NOMO-1 (cell line): ENCODE measurements around the gene ASAP3.

Experiments used
- DNase-seq, 2 experiments: peaks; one replicate each; lab custom pipeline; 2025; ENCODE audit not compliant: unreplicated experiment in 2 of 2; lab: John Stamatoyannopoulos, UW

Gene ASAP3

DNA sequence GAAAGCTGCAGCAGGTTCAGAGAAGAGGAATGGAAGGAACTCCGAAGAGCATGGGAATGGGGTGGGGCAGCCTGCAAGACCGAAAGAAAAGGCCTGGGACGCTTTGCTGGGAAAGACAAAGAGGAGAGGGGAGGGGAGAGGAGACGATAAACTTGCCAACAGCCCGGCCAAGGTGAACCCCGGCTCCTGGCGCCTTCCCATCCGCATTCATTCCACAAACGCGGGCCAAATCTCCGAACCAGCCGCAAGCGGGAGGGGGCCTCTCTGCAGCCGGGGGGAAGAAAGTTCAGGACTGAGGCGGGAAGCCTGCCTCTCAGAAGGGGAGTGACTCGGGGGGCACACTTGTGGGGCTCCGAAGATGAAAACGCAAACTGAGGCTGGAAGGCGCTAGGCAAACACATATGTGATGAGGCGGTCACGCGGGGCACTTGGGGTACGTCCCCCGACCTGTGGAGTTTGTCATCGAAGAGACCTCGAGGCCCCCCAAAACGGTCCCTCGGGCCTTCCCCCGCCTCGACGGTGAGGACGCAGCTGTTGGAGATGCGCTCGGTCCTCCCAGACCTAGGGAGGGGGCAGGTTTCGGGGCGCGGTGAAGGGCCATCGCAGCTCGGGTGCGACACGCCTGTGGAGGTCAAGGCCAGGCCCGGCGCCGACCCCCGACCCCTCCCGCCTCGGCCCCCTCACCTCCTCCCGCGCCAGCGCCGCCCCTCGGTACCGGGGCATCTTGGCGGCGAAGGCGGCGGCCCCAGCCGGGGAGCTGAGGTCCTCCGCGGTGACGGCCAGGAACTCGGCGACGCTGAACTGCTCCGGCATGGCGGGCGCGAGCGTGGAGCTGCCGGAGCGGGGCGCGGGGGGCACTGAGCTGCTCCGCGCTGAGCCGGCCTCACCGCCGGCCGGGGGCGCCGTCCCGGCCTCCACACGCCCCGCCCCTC, at the start of gene ASAP3:
Gene ASAP3, minus strand, starts transcription at position 859 of the 932 bp plus-strand sequence. Its CDS starts 46 bp downstream, at position 813.
- DNase-seq: peak in 1 of 2 experiments; percentile 44

DNA sequence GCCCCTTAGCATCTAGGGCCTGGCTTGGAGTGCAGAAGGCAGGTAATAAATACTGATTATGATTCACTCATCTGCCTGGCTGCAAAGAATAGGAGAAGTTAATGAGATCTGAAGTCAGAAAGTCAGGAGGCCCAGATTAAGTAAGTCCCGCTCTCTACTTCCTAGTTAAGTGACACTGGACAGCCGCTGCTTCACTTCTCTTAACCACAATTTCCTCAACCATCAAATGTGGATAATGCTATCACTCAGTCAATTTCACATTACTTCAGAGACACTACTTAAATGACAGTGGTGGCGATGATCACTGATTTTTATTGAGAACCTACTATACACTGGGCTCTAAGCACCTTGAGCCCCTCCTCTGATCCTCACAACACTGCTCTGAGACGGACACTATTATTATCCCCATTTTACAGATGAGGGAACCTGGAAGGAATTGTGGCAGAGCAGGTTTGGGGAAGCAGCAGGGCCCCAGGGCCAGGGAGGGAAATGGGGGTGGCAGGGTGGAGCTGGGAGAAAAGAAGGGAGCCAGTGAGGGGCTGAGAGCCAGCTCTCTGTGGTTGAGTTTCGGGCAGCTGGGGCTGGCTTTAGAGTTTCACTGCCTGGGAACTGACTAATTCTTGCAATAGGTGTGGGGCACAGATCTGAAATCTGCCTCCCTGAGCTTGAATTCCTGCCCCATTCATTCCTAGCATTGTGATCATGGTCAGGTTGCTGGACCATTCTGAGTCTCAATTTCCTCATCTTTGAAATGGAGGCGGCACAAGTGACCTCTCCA, 49.5 kb upstream of the ASAP3 start:
- DNase-seq: peak; percentile 81 to 99

DNA sequence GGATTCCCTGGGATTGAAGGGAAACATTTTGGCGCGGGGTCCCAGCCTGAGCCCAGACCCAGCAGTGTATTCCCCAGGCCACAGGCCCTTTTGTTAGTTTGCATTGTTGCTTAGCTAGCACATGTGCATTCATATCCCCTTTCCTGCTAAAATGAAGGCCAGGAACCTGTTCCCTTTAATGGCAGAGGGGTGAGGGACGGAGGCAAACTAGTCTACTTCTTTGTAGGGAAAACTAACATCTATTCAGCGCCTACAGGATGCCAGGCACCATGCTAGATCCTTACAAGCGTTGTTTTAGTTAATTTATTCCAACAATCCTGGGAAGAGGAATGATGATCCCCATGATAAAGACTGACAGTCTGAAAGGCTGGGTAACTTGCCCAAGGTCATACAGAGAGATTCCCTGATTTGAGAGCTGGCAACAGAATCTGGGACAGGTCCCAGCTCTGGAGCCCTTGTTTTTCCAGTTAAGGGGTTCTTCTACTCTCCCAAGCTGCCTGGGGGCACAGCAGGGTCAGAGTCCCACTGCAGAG, 47.6 kb upstream of the ASAP3 start:
- no peak for DNase-seq

DNA sequence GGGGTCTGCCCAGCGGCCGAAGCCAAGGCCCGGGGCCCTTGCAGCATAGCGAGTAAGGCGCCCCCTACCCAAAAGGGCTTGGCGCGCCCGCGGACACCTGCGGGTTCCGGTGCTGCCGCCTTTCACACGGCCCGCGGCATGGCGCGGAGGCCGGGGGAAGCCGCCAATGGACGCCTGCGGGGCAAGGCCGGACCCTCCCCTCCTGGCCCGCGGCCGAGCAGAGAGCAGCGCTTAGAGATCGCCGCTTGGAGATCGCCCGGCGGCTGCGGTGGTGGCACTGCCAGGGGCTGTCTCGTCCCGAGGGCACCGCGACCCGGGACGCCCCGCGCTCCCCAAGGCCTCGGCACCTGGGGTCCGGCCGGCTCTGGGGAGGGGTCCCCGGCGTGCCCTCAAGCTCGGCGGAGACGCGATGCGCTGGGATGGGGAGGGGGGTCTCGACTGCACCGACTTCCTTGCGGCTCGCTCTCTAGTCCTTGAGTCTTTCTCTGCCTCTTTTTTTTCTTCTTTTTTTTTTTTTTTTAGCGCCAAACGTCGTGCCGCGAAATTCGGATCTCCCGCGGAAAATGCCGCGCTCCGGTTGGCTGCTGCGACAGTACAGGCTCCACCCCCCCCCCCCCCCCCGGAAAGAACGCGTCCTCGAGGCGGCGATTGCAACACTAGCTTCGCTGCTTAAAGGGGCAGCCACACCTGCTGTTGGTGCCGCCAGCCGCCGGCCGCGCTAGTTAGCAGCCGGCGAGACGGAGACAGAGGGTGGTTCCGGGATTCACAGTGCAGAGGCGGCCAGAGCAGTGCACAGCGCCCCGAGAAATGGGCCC, 47.0 kb upstream of the ASAP3 start, which contains the start of gene E2F2:
Gene E2F2, minus strand, starts transcription at position 487 of the 815 bp plus-strand sequence. Its CDS starts 440 bp downstream, at position 47.
- DNase-seq: peak; percentile 85 to 87

DNA sequence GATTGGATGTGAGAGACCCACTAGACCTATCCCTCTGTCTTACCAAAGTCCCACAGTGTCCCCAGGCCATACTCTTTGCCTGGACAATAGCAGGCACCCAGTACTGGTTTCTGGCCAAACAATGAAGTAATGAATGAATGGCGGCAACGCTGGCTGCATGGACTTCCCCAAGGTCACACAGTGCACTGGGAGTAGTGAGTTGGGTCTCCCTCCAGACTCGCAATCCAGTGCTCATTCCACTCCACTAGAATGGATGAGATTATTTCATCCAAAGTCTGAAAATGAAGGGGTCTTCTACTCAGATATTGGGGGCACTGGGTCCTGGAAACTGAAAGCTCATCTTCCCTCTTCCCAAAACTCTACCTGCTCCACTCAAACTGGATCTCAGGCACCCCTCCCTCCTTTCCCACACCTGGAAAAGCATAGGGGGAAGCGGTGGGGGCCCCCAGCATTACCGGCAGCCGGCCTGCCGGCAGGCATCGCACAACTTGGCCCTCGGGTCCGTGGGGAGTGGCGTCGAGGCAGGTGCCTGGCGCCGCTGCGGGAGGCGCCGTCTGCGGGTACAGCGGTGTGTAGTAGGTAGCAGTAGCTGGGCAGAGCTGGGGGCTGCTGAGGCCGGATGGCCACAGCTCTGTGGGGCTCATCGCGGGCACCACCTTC, 46.2 kb upstream of the ASAP3 start:
- no peak for DNase-seq

DNA sequence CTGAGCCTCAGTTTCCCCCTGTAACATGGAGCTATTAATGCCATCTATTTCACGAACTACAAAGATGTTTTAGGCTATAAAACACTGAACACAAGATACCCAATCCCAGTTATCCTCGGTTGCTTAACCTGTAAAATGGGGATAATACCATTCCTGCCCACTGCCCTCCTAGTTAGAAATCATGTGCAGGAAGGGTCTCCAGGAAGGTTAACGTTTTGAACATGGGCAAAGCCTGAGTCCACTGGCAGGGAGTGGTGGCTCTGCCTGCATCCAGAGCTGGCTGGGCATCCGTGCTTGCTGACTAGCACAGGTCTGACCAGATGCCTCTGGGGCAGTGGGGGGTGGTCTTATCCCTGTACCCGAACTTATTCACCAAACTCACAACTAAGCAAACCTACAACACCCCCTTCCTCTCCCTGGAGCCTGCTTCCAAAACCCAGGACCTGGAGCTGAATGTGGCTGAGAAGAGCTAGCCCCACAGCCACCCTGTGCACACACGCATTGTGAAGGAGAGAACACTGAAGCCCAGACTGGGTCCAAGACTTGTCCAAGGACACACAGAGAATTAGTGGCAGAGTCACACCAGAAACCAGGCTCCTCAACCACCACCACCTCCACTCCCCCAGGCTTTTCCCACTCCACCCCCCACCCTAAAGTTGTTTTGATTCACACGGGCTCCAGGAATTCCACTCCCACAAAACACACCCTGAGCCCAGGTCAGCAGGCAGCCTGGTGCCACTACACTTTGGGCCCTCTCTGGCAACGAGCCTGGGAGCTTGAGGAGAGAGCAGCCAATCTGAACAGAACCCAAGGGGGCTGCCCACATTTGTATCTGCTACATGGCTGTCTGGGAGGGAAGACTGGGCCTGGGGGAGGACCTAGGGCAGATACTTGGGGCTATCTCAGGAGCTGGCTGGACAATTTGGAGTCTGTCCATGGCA, 45.4 kb upstream of the ASAP3 start:
- DNase-seq: no peak

DNA sequence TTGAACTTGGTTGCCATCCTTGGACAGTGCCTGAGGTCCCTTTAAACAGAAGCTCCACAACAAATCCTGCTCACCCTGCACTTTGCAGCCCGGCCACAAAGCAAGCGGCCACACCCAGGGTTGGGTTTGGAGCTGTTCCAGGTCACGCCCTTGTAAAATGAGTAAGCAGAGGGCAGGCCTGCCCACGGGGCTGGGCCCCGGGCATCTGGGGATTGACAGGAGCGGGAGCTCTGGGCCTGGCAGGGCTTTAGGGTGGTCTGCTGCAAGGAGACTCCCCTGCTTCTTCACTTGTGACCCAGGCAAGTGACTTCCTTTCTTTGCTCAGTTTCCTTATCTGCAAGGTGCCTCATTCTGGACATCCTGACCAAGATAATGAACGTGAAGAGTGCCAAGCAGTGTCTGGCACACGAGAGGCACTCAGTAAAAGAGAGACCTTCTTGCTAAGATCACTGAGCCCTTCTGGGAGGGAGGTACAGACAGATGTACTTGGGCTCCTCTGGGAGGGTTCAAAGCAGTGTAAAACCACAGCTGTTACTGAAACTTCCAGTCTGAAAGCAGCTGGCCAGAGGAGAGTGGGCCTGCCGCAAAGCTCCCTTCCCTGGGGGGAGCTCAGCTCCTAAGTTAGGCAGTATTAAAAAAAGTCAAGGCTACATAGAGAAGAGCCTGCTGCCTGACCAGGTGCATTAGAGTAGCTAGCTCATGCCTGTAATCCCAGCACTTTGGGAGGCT, 44.4 kb upstream of the ASAP3 start:
- peak; percentile 89 to 91 for DNase-seq

DNA sequence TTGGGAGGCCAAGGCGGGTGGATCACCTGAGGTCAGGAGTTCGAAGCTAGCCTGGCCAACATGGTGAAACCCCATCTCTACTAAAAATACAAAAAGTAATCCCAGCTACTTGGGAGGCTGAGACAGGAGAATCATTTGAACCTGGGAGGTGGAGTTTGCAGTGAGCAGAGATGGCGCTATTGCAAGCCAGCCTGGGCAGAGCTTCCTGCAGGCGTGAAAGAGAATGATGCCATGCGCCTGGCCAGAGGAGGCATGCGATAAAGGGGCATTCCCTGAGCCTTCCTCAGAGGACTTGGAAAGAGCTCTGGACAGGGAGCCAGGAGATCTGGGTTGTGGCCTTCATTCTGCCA, 43.9 kb upstream of the ASAP3 start:
- no peak for DNase-seq

DNA sequence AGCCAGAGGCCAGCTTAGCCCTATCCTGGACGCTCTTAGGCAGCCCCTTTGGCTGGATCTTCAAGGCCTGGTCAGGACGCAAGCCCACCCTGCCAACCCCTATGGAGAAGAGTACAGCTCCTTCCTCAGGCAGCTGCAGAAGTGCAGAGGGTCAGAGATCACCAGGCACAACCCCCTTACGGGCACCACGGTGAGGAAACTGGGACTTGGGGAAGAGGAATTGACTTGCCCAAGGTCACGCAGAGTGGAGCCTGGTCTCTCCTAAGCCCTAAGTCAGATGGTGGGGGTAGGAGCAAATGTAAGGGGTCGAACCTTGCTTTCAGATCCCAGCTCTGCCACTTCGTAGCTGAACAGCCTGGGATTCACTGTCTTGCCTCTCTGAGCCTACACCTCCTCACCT, 43.4 kb upstream of the ASAP3 start:
- DNase-seq: no peak

DNA sequence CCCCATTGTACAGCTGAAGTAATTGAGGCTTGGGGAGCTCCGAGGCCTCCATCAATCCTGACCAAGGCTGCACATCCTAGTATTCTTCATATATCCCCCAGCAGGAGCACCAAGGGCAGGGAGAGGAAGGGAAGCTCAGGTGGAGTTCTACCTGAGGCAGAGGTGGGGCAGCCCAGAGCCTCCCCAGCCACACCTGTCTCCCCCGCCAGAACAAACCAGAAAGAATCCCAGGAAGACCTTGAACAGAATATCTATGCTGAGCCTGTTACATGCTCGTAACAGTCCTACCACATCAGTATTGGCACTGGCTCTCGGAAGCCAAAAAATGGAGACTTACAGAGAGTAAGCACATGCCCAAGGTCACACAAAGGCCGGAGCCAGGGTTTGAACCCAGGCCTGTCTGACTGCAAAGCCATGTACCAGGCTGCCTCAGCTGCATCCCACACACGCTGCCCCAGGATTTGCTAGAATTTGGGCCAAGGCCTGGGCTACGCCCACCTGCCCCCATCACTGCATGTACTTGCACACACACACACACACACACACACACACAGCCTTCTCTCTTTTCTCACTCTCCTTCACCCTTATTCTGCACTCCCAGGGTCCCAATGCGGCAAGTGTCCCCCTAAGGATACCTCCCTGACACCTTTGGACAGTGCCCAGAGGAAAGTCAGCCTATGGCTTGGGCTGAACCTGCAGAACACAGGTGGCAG, 42.5 kb upstream of the ASAP3 start:
- DNase-seq: no peak

DNA sequence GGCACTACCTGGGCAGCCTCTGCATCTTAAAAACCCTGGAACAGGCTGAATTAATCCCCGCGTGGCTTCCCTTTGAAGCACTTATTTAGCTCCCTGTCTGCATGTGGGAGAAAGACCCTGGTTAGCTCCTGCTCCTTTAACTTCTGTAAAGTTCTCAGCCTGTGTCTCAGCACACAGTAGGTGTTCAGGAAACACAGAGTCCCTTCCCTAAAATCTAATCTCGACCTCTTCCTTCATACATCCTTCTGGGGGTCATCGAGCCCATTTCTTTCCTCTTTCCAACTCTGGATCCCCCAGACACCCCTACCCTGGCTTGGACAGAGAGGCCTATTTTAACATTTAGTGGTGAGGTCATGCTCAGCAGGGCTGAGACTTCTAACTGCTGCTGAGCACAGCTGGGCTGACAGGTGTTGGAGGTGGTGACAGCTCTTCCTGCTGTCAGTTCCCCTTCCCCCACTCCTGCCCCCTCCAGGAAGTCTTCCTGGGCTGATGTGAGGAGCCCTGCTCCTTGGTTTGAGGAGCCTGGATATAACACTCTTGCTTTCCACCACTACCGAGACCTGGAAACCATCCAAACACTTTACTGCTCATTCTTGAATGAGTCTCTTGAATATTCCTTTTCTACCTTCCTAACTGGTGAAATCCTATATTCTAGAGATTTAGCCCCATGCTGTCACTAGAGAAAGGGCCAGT, 41.7 kb upstream of the ASAP3 start:
- DNase-seq: no peak

DNA sequence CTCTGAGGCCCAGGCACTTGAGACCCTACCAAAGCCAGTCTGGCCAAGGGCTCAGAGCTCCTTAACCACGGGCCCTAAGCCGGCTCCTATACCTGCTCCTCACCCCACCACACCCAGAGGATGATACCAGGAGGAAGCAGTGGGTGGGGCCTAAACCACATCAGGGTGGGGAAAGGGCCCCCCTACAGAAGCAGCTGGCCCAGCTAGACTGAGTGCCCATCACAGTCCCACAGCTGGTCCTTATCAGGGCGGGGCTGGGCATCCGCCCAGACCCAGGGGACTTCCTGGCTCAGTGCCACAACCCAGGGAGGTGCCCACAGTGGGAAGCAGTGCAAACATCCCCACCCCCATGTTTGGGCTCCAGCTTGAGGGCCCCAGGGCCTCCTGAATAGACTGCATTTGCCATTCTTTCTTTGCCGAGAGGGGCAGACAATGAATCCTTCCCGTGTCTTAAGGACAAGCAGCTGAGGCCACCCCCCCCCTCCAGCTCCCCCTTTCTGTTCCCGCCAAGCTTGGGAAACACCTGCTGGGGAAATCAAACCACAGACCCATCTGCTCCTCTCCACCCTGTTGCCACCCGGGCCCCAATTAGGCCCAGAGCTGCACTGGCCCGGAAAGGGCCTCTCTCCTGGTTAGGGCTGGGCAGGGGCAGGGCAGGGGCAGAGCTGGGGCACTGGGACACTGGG, 40.9 kb upstream of the ASAP3 start:
- no peak for DNase-seq

DNA sequence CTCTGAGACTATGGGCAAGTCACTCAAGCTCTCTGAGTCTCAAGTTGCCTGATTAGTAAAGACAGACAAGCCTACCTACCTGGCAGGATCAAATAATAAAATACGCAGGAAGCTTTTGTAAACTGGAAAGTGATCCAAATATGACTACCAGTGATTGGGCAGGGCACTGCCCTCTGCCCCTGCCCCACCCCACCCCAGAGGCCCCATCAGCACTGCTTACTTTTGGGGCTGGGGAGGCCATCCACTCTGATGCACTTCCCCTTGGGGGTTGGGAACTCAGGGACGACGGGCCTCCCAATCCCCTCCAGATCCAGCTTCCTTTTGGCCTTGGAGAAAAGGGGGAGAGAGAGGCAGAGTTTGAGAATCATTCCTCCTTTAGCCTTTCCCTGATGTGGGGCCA, 40.2 kb upstream of the ASAP3 start:
- DNase-seq: no peak

DNA sequence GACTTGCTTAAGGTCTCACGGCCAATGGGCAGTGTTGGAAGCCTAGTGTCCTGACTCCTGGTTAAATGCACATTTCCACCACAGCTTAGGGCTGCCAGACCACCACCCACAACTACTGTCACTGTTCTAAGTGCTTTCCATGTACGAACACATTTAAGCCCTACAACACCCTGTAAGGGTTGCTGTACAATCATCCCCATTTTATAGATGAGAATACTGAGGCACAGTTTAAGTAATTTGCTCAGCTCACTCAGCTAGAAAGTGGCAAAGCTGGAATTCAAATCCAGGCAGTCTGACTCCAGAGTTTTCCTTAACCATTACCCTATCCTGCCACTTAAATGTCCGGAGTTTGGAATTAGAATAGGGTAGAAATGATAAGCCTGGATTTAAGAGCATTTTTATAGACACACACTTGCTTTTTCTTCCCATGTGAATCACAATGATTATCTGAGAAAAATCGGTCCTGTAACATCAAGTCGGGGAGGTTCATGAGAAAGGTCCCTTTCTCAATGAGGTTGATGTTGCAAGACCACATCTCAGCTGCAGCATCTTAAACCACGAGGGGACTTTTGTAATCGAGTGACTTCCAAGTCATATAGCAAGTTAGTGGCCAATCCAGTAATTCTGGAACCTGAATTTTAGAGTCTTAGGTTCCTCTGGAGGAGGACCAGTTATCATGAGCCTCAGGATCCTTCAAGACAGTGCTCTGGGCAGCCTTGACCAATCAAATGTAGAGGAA, 38.4 kb upstream of the ASAP3 start:
- peak; percentile 43 to 83 for DNase-seq

DNA sequence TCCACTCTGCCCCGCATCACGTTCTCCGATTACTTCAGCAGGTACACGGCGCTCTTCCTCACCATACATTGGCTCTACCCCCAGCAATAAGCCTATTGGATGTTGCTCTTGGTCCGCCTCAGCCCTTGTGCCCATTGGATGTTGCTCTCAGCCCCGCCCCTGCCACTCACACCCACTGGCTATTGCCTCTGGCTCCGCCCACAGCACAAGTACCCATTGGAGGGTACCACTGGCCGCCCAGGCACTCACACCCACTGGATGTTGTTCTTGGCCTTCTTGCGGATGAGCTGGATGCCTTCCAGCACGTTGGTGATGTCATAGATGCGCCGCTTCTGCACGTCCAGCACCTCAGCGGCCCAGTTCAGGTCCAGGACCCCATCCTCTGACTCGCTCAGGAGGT, 37.6 kb upstream of the ASAP3 start:
- DNase-seq: no peak

DNA sequence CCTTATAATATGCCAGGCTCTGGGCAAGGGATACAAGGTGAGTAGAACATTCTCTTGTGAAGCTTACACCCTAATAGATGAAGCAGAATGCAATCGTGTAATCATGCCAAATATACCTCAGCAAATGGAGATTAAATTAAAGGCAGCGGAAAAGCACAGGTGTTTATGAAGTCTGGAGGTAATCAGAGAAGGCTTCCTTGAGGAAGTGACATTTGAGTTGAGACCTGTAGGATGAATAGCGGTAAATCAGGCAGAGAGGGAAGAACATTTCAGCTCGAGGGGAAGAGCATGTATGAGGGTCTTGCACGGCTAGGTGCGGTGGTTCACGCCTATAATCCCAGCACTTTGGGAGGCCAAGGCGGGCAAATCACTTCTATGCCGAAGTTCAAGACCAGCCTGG, 33.6 kb upstream of the ASAP3 start:
- DNase-seq: no peak
